Nephron progenitor cell (in vitro differentiated cells): ENCODE measurements around the gene CD300LB.

Source experiments
- DNase-seq: peaks from one replicate; pipeline ENCODE4 v3.0.0; 2021
- H3K27ac Mint-ChIP-seq: 2 replicates; pipeline ENCODE4 v1.8.0; 2021; ENCODE audit warnings: mild to moderate bottlenecking, moderate library complexity, mixed read lengths
- H3K27me3 Mint-ChIP-seq: 2 replicates; pipeline ENCODE4 v1.8.0; 2021; ENCODE audit warnings: mild to moderate bottlenecking, low read depth, mixed read lengths; ENCODE audit not compliant: poor library complexity
- H3K36me3 Mint-ChIP-seq: 2 replicates; pipeline ENCODE4 v1.8.0; 2021; ENCODE audit warnings: low read depth, mixed read lengths
- H3K4me1 Mint-ChIP-seq: 2 replicates; pipeline ENCODE4 v1.8.0; 2021; ENCODE audit warnings: mixed read lengths
- H3K4me3 Mint-ChIP-seq: 2 replicates; pipeline ENCODE4 v1.8.0; 2021; ENCODE audit warnings: mild to moderate bottlenecking, moderate library complexity, mixed read lengths
- H3K9me3 Mint-ChIP-seq: 2 replicates; pipeline ENCODE4 v1.8.0; 2021; ENCODE audit warnings: mild to moderate bottlenecking, moderate library complexity, mixed read lengths
- TF ChIP-seq, protein P1 (sequence below): fragments of 200-600 bp; sonication (generic); IDR thresholded peaks from 2 replicates; pipeline ENCODE4 v1.5.0; 2021; ENCODE audit warnings: antibody characterized with exemption

Gene CD300LB

GRCh38 chr17:74546586-74546985 is 15.3 kb upstream of the CD300LB start:
- no peaks in the 10 kb centered on the region for H3K9me3 Mint-ChIP-seq
- no peaks in the 10 kb centered on the region for H3K36me3 Mint-ChIP-seq
- DNase-seq: no peak
- H3K27me3 Mint-ChIP-seq: peaks cover 19% of the 10 kb centered on the region
- no peak overlapping the region for H3K4me3 Mint-ChIP-seq
- TF ChIP-seq, protein P1, sequence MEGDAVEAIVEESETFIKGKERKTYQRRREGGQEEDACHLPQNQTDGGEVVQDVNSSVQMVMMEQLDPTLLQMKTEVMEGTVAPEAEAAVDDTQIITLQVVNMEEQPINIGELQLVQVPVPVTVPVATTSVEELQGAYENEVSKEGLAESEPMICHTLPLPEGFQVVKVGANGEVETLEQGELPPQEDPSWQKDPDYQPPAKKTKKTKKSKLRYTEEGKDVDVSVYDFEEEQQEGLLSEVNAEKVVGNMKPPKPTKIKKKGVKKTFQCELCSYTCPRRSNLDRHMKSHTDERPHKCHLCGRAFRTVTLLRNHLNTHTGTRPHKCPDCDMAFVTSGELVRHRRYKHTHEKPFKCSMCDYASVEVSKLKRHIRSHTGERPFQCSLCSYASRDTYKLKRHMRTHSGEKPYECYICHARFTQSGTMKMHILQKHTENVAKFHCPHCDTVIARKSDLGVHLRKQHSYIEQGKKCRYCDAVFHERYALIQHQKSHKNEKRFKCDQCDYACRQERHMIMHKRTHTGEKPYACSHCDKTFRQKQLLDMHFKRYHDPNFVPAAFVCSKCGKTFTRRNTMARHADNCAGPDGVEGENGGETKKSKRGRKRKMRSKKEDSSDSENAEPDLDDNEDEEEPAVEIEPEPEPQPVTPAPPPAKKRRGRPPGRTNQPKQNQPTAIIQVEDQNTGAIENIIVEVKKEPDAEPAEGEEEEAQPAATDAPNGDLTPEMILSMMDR: no peak
- no peak overlapping the region for H3K27ac Mint-ChIP-seq
- H3K4me1 Mint-ChIP-seq: peaks cover 27% of the 10 kb centered on the region

DNA sequence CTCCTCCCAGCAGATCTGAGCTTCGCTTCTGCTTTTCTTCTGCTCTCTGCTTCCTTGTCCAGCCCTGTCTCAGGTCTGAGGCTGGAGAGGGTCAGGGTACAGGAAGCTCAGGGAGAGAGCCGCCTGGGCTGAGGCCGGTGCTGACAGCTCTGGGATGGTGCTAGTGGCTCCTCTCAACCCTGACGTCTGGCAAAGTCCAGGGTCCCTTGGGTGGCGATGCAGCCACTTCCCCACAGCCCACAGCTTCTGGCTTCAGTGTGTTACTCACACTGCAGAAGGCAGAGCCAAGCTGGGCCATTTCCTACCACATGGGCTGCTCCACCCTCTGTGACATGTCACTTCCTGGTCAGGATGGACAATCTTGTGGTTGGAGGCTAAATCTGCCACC is 14.6 kb upstream of the CD300LB start, which contains the start of gene CD300C:
Gene CD300C, minus strand, starts transcription at position 273 of the 388 bp plus-strand sequence. CDS start 333 bp downstream, outside the sequence.
- Mint-ChIP-seq H3K4me3 (no peak within 1 kb of the TSS), H3K27me3 (peaks cover 22% of the 10 kb centered on the region), H3K4me1 (peaks cover 20% of the 10 kb centered on the region), H3K27ac (peak within 1 kb of the TSS; percentile 61), H3K36me3 (no peaks in the 10 kb centered on the region), H3K9me3 (no peaks in the 10 kb centered on the region)
- TF ChIP-seq, protein P1: no peak
- DNase-seq: no peak

- H3K4me3 Mint-ChIP-seq: no peak overlapping the region
- no peaks in the 10 kb centered on the region for H3K36me3 Mint-ChIP-seq
- no peak for DNase-seq
- peaks cover 14% of the 10 kb centered on the region for H3K4me1 Mint-ChIP-seq
- TF ChIP-seq, protein P1: no peak
- H3K9me3 Mint-ChIP-seq: no peaks in the 10 kb centered on the region
- peaks cover 25% of the 10 kb centered on the region for H3K27me3 Mint-ChIP-seq
- H3K27ac Mint-ChIP-seq: no peak overlapping the region
These were observed 13.9 kb upstream of the CD300LB start for GRCh38 chr17:74544991-74545842.

DNA sequence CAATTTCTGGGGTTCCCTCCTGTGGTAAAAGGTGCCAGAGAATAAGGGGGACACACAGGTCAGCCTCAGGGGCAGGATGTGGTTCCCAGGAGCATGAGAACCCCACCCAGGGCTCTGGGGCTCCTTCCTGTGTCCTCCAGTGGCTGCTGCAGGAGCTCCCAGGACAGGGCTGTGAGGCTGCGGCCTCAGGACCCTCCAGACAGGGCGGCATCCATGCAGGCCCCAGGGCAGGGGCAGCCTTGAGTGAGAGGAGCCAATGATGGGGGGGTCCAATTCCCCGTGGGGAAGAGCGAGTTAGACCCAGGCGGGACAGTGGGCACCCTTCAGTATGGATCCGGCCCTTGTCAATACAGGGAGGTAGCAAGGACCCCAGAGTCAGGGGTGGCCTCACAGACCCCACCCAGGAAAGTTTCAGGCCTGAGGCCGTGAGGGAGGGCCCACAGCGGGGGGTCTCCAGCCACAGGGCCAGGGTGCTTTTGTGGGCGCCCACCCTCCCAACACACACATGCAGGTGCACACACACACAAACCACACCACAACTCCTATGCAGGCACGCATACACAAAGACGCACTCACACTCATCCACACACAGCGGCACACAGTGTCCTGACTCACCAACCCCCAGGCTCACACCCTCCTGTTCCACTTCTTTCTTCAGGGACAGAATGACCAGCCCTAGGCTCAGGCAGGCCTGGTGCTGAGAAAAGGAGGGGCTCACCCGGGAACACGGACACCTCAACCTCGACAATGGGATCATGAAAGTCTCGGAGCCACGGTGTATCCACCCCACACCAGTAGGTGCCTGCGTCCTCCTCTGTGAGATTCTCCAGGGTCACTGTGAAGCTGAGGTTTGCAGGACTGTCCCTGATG is 12.9 kb upstream of the CD300LB start:
- Mint-ChIP-seq H3K4me1 (peaks cover 10% of the 10 kb centered on the region), H3K36me3 (no peaks in the 10 kb centered on the region), H3K27ac (no peak overlapping the region), H3K27me3 (peaks cover 33% of the 10 kb centered on the region), H3K4me3 (no peak overlapping the region), H3K9me3 (no peaks in the 10 kb centered on the region)
- no peak for DNase-seq
- TF ChIP-seq, protein P1: no peak

DNA sequence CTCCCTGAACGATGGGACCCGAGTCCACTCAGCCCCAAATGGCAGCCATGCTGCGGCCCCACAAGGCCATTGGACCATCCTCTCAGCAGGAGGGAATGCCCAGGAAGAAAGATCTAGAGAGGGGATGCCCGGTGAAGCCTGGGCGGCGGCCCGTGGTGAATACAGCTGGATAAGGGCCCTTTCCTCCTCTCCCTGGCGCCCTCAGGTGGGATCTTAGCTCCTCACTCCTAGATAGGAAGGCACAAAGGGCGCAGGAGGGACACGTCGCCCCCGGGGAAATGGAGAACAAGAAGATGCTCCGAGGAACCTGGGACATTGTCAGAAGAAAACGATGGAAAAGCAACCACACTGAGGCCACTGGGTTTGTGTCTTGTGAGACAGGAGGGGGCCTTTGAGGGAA is 12.1 kb upstream of the CD300LB start:
- Mint-ChIP-seq H3K4me1 (peaks cover 10% of the 10 kb centered on the region), H3K36me3 (no peaks in the 10 kb centered on the region), H3K4me3 (no peak overlapping the region), H3K27ac (no peak overlapping the region), H3K9me3 (no peaks in the 10 kb centered on the region), H3K27me3 (peaks cover 39% of the 10 kb centered on the region)
- TF ChIP-seq, protein P1: no peak
- no peak for DNase-seq
